C4-2B (cell line): ENCODE measurements around the gene RHD.

Experiments
- ZFX ChIP-seq: fragments of 450-650 bp; IDR thresholded peaks from 2 replicates; pipeline ENCODE4 v1.6.1; 2017
- TF ChIP-seq, protein P1 (sequence below): fragments of 450-650 bp; conservative IDR thresholded peaks from 2 replicates; pipeline ENCODE4 v1.5.1; 2017; ENCODE audit warnings: mild to moderate bottlenecking

DNA sequence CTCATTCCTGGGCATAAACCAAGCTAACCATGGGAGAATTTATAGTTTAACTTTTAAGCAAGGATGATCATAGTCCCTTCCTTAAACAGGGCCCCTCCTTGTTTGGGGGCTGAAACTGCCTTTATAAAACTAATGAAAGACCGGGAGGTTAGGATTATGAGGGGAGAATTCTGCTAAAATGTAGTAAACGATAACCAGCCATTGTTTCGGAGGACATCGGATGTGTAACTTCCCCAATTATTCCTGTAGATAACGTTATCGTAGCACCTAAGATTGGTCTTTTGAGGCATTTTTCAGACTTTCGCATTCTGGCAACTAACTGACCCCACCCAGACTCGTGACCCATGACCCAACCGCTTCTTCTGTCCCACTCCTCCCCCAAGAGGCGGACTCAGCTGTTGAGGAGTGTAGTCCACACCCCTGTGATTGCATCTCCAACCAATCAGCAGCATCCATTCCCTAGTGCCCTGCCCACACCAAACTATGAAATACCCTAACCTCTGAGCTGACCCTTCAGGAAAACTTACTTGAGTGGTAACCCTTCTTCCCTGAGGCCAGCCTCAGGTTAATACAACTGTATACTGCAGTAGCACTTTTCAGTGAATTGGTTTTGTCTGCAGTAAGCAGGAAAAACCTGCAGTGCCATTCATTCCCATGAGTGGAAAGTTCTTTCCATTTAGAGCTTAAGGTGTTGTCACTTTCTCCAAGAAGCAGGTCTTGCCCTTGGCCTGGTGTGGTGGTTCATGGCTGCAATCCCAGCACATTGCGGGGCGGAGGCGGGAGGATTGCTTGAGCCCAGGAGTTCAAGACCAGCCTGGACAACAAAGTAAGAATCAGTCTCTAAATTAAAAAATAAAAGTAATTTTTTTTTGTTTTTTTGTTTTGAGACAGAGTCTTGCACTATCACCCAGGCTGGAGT, 39.2 kb upstream of the RHD start:
- TF ChIP-seq, protein P1, sequence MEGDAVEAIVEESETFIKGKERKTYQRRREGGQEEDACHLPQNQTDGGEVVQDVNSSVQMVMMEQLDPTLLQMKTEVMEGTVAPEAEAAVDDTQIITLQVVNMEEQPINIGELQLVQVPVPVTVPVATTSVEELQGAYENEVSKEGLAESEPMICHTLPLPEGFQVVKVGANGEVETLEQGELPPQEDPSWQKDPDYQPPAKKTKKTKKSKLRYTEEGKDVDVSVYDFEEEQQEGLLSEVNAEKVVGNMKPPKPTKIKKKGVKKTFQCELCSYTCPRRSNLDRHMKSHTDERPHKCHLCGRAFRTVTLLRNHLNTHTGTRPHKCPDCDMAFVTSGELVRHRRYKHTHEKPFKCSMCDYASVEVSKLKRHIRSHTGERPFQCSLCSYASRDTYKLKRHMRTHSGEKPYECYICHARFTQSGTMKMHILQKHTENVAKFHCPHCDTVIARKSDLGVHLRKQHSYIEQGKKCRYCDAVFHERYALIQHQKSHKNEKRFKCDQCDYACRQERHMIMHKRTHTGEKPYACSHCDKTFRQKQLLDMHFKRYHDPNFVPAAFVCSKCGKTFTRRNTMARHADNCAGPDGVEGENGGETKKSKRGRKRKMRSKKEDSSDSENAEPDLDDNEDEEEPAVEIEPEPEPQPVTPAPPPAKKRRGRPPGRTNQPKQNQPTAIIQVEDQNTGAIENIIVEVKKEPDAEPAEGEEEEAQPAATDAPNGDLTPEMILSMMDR, result no peak
- TF ChIP-seq ZFX, result no peak
